Islet precursor cell (in vitro differentiated cells): ENCODE results near the gene CDC37L1.
"Not testable (repeated sequence)": the region's sequence is repeated elsewhere in the genome, so short reads cannot be mapped to it uniquely, and the experiment has no call there.

Experiments used
- DNase-seq: peaks from one replicate; pipeline ENCODE4 v3.0.0-alpha.2; 2018

The CDC37L1 gene

DNA sequence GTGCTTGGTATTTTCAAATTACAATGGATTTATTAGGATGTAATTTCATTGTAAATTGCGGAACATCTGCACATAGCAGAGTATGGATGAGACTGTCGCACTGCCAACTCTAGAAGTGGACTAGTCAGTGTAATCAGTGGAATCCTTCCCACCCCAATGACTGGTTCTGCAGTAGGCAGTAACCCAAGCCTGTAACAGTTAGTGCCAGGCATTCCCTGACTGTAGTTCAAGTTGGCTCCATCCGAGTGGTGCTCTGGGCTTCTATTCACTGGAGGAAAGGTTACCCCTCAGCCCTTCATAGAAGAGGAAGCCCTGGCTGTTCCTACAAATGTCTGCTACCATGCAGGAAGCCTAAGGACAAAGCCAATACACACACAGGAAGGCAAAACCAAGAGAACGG, 38.4 kb downstream of the CDC37L1 start:
- DNase-seq, result no peak

DNA sequence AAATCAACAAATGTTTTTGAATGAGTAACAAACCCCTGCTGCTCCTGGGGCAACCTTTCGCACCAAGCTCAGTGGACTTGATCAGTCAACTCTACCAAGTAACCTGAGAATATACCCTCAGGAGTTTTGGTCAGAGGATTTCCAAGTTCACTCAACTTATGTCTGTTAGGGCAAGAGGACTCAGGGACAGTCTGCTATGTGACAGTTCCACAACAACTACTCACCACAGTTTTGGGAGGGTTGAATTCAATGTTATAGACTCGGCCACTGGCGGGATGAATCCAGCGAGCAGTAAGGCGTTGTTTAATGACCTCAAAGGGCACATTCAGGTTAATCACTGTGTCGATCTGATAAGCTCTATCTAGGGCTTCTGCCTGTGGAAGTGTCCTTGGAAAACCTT, 39.5 kb downstream of the CDC37L1 start:
- no peak for DNase-seq

DNA sequence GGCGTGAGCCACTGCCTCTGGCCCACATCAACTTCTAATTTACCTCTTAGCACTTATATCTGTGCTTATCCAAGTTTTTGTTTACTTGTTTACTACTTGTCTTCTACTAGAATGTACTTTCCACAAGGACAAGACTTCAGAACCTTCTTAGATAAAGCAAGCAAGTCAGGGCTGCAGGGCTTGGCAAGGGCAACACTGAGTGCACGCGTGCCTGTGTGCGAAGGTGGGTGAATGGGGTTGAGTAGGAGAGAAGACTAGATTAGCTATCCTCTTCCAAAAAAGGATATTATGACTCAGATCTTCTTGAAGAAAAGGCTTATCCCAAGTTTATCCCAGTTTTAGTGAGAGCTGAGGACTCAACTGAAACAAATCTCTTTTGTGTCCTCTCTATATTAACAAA, 42.4 kb downstream of the CDC37L1 start:
- DNase-seq, result no peak

DNA sequence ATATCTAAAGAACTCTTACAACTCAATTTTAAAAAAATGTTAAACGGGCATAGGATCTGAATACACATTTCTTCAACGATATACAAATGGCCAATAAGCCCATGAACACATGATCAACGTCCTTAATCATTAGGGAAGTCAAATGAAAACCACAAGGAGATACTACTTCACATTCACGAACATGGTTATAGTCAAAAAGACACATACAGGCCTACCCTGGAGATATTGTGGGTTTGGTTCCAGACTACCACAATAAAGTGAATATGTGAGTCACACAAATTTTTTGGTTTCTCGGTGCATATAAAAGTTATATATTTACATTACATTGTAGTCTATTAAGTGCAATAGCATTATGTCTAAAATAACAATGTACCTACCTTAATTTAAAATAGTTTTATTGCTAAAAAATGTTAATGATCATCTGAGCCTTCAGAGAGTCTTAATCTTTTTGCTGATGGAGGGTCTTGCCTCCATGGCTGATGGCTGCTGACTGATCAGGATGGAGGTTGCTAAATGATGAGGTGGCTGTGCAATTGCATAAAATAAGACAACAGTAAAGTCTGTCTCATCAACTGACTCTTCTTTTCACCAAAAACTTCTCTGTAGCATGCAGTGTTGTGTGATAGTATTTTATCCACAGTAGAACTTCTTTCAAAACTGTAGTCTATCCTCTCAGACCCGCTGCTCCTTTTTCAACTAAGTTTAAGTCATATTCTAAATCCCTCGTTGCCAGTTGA, 46.5 kb downstream of the CDC37L1 start:
- DNase-seq, result no peak

DNA sequence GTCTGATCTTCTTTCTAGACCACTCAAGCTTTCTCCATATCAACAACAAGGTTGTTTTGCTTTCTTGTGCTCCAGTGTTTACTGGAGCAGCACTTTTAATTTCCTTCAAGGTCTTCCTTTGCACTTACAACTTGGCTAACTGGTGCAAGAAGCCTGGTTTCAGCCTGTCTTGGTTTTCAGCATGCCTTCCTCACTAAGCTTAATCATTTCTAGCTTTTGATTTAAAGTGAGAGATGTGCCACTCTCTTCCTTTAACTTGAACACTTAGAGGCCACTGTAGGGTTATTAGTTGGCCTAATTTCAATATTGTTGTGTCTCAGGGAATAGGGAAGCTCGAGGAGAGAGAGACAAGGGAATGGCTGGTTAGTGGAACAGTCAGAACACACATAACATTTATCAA, 48.2 kb downstream of the CDC37L1 start:
- no peak for DNase-seq

DNA sequence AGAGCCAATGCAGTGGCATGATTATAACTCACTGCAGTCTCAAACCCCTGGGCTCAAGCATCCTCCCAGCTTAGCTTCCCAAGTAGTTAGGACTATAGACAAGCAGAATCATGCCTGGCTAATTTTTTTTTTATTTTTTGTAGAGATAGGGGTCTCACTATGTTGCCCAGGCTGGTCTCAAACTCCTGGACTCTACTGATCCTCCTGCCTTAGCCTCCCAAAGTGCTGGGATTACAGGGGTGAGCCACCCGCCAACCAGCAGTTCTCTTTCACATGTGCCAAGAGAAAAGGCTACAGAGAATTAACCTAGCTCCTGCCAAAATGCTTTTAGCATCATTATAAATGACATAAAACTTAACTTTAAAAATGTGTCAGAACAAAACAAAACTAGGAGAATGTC, 53.5 kb downstream of the CDC37L1 start:
- DNase-seq, result no peak

DNA sequence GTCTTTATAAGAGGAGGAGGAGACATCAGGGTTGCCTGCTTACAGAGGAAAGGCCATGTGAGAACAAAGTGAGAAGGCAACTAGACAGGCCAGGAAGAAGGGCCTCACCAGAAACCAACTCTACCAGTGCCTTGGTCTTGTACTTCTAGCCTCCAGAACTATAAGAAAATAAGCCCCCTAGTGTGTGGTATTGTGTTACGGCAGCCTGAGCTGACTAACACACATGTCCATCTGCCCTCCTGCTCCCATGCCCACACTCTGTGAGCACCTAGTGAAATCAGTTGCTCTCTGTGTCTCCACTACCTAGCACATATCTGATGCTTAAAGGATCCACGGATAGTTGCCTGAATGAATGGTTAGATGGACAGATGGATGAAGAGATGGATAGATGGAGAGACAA, 54.8 kb downstream of the CDC37L1 start:
- DNase-seq, result no peak

DNA sequence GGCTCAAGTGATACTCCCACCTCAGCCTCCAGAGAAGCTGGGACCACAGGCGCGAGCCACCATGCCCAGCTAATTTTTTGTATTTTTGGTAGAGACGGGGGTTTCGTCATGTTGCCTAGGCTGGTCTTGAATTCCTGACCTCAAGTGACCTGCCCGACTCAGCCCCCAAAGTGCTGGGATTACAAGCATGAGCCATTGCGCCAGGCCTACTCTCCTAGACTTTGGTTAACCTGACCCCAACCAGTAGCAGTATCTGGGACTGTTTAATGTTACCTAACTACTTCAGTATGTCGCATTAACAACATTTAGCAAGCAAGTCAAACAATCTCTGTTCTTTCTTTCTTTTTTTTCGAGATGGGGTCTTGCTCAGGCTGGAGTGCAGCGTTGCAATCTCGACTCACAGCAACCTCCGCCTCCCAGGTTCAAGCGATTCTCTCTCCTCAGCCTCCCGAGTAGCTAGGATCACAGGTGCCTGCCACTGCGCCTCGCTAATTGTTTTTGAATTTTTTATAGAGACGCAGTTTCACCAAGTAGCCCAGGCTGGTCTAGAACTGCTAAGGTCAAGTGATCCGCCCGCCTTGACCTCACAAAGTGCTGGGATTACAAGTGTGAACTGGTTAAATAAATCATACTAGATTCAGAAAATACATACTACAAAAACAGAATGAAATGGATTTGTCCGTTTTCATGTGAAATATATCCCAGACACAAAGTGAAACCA, 59.7 kb downstream of the CDC37L1 start:
- no peak for DNase-seq

DNA sequence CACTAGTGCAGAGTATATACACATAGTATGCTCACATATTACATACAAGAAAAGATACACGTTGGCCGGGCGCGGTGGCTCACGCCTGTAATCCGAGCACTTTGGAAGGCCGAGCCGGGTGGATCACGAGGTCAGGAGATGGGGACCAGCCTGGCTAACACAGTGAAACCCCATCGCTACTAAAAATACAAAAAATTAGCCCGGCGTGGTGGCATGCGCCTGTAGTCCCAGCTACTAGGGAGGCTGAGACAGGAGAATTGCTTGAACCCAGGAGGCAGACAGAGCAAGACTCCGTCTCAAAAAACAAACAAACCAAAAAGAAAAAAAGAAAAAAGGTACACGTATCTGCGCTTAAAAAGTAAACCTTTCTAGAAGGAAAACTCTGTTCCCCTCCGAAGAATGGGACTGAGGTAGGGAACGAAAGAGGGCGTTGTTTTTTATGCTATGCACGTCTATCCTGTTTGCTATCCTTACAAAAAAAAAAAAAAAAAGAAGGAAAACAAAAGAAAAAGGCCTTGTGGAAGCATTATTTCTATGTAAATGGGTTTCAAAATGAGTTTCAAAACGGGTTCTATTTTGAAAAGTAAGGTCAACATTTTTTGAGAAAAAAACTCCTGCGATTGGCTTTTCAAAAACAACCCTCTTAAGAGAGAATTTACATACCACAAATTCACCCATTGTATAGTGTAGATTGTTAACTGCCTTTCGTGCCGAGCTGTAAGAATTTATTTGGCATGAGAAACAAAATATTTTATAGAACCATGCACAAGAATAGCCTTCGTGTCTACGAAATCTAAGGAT, 60.4 kb downstream of the CDC37L1 start:
- DNase-seq, result no peak

DNA sequence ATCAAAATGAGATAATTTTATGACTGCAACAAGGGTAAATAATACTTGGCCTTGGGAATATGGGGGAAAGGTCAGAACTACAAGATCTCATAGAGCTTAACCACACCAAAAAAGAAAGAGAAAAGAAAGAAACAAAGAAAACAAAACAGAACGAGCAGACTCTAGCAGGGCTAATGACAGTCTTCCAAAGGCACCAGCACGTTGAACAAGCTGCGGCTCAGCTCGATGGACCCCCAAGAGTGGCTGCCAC, 60.9 kb downstream of the CDC37L1 start:
- DNase-seq, result no peak

DNA sequence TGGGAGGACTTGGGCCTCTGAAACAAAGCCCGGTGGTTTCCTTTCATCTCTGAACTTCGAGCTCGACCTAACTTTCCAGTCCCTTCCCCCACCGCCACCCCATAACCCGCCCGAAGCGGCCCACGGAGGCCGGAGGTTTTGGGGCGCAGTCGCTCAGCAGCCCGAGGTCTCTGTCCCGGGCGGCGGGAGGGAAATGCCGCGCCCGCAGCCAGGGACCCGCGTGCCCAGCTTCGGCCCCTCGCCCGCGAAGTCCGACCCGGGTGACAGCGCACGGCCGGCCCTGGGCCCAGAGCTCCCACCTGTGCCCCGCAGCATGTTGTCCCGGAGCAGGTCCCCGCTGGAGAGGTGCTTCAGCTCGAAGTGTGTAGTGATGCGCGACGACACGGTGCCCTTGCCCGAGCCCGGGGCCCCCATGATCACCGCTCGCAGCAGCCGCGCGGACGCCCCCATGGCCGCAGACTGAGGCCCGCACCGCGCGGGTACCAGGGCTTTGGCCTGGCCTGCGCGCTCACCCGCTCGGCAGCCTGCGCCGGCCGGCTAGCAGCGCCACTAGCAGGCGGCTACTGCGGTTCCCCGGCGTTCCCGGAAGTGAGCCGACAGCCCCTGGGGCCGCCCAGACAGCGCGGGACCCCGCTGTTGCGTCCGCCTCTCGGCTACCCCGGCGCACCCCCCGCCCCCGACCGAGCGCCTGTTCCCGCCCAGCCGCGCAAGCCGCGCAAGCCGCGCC, 61.4 kb downstream of the CDC37L1 start, which contains the start of gene AK3:
Gene AK3 (minus strand): TSS at position 565 of the 727 bp plus-strand sequence. CDS start 115 bp downstream, at position 450.
- DNase-seq, result peak; percentile 94

DNA sequence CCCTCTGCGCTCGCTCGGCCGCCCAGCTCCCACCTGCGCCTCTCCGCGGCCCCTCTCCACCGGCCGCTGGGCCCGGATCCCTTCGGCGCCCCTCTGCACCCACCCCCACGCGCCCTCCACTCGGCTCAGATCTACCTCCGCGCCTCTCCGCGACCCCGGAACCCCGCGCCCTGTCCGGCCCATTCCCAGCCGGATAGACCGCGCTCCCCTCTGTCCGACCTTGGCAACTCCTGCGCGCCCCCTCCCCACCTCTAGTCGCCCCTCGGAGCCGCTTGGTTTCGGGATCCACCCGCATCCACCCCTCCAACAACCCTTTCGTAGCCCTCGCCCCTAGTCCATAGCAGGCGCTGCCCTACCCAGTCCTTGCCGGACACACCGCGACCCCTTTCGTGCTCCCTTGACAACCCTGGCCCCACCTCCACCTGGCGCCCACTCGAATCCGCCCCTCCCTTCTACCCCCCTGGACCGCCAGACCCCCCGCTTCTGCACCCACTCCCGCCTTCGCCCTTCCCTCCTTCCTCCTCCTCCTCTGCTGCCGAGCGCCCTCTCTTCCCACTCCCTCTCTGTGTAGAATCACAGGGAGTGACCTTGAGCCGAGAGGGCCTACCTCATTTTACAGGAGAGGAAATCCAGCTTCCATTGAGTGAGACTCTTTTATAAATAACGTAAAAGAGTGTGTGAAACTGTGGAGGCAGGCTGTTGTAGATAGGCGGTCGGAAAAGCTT, 62.2 kb downstream of the CDC37L1 start:
- DNase-seq, result peak; percentile 61

DNA sequence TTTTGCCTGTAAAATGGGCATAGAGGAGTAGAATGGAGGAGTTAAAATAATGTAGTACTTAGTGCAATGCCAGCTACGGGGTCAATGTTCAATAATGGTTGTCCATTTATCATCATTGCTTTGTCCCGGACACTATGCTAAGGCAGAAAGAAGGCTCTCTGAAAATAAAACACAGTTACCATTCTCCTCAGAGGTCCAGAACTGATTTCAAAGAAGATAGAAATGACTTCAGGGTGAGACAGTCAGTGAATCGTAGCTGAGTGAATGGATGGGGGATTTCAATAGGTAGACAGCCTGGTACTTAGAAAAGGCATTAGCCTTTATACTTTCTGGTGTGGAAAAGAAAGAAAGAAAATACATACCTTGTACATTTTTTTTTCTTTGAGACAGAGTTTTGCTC, 62.9 kb downstream of the CDC37L1 start:
- no peak for DNase-seq

DNA sequence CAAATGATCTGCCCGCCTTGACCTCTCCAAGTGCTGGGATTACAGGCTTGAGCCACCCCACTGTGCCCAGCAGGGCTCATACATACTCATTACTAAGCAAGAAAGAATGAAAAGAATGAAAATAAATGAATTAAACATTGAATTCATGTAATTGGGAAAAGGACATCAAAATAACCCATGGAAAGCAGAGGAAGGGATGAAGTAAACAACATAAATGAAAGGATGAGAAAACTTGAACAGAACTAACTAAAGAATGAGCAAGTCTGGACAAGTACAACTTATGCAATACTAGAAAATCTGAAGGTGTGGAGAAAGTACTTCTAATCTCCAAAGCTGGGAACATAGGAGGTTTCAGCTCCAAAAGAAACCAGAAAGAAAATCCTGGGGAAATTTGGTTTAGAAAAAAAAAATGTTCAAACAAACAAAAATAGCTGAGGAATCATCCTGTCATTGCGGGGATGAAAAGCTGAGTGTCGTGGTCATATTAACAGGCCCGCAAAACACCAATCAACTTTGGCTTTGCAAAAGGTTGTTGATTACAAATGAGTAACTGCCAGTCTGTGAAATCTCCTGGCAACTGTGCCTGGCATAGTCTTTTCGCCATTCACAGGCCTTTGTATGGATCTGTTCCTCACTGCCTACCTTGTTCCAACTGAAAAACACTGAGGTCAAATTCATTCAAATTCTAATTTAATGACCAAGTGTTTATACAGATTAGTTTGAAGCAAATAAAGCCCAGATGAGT, 63.9 kb downstream of the CDC37L1 start:
- no peak for DNase-seq

DNA sequence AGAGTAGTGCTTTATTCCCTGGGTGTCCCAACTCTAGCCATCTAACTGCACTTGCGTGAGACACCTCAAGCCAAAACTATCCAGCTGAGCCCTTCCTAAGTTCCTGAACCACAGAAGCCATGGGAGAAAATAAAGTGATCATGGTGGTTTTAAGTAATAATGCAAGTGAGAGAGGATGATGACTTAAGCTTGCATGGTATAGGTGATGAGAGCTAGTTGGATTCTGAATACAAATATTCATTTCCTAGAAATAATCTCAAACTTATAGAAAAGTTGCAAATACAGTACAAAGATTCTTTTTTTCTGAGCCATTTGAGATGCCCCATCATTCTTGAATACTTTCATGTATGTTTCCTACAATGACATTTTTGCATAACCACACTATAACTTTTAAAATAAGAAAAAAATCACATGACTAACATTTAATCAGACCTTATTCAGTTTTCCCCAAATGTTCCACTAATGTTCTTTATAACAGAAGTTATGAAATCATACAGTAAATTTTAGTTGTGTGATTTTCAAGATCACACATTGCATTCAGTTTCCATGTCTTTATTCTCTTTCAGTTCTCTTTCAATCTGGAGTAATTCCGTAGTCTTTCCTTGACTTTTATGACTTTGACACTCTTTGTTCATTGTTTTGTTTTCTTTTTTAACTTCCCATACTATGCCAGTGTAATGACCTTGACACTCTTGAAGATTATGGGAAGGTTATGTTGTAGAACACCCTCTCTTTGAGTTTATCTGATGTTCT, 67.1 kb downstream of the CDC37L1 start:
- no peak for DNase-seq

DNA sequence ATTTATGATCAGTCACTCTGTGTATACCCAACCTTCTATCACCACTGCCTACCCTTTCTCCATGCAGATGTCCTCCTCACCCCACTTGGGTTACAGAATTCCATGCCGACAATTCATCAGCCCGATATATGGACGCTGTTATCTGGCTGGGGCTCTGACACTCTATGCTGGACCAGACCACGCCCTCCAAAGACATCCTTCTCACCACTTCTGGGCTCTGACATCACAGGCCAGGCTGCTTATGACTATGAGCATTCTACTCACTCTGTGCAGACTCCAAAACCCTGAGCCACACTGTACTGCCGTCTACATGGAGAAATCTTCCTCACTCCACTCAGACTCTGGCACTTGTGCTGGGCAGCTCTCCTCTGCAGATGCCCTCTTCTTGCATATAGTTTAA, 69.2 kb downstream of the CDC37L1 start:
- peak; percentile 55 for DNase-seq

DNA sequence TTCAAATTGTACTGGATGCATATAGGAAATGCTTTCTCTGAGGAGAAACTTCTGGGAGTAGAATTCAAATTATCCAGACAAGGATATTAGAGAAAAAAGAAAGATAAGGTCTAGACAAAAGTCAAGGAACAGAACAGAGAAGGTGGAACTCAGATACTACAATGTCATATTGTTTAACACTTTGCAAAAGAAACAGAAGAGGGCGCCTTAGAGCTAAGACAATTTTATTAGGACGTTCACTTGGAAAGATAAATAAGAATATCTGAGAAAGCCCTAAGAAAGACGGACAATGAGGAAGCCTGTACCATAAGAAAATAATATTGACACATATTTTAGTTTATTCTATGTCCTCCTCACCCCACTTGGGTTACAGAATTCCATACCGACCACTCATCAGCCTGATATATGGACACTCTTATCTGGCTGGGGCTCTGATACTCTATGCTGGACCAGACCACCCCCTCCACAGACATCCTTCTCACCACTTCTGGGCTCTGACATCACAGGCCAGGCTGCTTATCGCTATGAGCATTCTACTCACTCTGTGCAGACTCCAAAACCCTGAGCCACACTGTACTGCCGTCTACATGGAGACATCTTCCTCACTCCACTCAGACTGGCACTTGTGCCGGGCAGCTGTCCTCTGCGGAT, 70.8 kb downstream of the CDC37L1 start:
- DNase-seq, result peak; percentile 76

DNA sequence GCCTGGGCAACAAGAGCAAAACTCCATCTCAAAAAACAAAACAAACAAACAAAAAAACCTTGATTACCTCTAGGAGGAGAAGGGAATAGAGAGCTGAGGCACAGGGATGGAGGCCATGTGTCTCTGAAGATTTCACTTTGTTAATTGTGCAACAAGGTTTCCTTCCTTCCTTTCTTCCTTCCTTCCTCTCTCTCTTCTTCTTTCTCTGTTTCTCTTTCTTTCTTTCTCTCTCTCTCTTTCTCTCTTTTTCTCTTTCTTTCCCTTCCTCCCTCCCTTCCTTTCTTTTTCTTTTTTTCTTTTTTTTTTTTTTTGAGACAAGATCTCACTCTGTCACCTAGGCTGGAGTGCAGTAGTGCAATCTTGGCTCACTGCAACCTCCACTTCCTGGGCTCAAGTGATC, 75.2 kb downstream of the CDC37L1 start:
- not testable (repeated sequence) for DNase-seq

DNA sequence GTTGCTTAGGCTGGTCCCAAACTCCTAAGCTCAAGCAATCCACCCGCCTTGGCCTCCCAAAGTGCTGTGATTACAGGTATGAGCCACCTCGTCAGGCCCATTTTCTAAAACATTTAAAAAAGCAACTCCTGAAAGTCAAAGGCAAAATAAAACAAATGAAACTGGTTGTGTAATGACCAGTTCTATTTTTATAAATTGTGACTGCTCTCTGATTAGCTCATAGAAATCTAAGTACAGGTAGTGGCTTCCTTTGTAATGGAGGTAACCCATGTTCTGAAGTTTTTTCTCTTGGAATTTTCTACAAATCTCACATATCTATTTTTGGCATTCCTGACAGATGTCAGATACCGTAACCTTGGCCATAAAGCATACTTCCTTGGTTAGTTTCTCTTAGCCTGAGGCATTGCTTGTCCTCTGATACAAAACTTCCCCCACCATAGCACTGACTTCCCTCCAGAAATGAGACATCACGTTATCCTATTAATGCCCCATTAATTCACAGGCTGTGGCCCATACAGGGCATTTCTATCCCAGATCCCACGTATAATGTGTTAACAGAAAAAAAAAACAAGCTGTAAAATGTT, 75.7 kb downstream of the CDC37L1 start:
- DNase-seq, result no peak

DNA sequence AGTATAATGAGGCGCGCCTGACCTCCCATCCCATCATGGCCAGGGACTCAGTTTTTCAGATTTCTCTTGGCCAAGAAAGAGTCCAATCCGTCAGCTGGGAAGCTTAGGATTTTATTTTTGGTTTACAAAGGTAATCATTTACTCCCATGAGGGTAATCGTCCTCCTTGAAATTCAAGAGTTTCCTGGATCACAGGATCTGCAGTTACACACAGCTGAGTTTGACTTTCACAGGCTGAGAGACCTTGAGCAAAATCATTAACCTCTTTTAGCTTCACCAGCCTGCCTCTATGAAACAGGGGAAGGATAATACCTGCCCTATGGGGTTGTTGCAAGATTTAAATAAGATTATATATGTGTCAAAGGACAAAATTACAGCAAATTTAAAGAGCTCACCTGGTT, 77.1 kb downstream of the CDC37L1 start:
- no peak for DNase-seq
